GM21423 (cell line): ENCODE data around the gene MYCBP.
A peak's percentile ranks its signal among the peaks of the same experiment; 100 is the strongest.

ENCODE experiments used
- ATAC-seq: cut with Tn5 transposase; IDR thresholded peaks from one replicate; pipeline ENCODE4 v1.9.1; 2021; ENCODE audit warnings: mild to moderate bottlenecking, moderate library complexity; ENCODE audit not compliant: unreplicated experiment

The MYCBP gene

DNA sequence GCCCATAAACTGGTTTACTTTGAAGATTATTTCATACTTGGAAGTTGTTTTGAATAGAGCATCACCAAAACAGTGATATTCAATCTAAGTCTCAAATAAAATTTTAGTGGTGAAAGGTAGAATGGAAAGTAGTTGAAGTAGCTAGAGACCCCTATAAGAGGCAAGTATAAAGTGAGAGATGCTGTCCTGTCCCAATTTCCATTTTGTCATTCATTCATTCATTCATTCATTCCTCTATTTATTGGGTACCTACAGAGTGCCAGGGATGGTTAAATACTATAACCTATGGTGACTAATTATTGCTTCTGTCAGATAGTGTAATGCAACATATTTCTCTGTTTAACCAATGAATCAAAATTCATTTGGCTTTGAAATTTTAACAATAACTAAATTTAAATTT is 46.3 kb downstream of the MYCBP start:
- ATAC-seq = no peak

DNA sequence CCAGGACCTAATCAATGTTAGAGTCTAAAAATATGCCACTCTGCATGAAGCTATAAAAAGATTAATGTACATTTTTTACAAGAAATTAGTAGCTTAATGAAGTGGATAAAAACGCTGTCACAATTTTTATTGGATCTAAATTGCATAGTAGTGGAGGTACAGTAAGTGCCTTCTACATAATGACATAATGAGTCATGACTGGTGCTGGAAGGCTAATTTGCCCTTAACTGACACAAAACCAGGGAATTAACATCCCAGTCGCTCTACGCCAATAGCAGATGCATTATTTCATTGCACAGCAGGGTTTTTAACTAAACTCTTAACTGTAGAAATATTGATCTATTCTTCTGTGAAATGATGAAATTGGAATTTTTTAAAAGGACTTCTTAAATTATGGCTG is 46.9 kb downstream of the MYCBP start:
- ATAC-seq = no peak

DNA sequence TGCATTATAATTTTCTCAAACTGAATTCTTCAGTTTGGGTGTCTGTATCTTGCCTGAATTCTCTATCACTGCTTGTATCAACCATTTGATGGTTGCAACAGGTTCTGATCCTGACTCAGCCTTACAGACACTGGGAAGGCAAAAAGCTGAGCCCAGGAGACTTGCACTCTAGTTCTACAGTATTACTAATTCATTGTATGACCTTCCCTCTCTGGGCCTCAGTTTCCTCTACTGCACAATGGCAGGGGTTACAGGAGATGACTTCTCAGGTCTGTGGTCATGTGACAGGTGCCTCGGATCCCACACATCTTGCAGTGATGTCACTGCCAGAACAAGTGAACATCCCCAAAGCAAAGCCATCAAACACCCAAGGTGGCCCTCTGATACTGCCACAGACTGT is 52.3 kb downstream of the MYCBP start:
- no peak for ATAC-seq

- ATAC-seq = no peak
Measured at GRCh38 chr1:38819516-38819915, 53.6 kb downstream of the MYCBP start.

GRCh38 chr1:38819040-38819439 is 54.1 kb downstream of the MYCBP start:
- ATAC-seq = no peak

DNA sequence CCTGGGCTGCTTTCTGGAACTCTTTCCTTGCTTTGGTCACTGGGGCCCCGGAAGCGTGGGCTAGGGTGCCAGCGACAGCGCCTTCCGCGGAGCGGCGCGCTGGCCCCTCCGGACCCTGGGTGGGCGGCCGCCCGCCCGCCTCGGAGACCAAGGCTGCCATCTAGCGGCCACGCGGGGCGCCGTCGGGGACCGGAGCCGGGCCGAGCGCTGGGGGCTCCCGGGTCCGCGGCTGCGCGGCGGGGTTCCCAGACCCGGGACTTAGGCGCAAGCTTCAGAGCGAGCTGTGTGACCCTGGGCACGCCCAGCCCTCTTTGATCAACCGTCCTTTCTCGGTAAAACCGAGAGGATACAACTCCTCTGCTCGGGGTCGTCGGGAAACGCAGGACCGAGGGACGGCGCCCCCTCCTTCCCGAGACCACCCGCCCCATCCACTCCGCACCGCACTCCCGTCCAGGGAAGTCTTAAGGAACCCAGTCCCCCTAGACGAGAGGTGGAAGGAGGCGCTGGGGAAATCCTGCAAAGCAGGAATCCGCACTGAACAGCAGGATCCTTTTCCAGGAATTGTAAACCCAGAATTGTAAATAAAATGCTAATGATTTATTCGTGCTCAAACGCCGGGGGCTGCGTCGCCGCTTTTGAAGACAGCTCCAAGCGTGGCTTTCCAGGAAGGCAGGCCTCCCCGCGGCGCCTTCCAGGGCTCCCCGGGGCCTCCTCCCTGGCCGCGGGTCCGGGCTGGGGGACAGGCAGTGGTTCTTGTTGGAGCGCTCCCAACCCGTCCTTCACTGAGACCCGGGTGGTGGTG is 54.8 kb downstream of the MYCBP start:
- no peak for ATAC-seq

- ATAC-seq = no peak
Measured at GRCh38 chr1:38817267-38818174, 55.6 kb downstream of the MYCBP start.

GRCh38 chr1:38815903-38816627 is 57.1 kb downstream of the MYCBP start:
- peak; percentile 87 for ATAC-seq

DNA sequence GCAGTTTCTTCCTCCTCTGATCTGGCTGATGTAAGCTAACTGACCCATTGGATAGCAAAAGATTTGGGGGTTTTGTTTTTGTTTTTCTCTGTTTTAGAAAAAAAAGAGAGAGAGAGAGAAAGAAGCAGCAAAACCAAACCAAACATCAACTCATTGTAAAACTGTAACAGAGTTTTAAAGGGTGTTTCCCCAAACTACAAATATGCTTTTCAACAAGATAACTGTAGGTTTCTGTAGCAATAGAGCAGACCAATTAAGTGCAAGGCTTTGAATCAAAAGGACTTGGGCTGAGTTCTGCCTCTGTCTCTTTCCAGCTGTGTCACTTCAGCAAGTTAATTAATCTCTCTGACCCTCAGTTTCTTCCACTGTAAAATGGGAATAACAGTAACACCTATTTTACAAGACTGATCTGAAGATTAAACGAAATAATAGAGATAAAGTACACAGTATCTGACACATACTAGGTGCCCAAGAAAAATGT is 58.1 kb downstream of the MYCBP start:
- ATAC-seq = no peak

DNA sequence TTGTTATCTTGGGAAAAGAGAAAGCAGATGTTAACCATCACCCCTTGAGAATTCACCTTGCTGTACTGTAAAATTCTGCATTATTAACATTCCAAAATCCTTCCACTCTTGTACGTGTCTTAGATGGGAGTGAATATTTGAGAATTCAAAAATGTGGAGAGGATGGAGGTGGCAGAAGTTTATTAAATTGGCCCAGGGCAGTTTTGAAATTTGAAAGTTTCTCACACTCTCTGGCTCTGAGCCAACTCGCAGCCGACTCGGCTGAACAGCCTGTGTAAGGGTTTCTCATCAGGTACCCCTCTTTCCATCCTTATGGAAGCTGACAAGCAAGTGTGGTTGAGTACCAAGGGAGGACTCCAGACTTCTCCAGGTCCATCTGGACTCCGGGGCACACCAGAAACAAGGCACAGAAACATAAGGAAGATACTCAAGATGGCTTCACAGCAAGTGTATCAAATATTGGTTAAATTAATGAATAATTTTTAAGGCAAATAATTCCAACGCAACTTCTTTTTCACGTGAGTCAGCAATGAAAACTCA is 58.6 kb downstream of the MYCBP start:
- no peak for ATAC-seq

DNA sequence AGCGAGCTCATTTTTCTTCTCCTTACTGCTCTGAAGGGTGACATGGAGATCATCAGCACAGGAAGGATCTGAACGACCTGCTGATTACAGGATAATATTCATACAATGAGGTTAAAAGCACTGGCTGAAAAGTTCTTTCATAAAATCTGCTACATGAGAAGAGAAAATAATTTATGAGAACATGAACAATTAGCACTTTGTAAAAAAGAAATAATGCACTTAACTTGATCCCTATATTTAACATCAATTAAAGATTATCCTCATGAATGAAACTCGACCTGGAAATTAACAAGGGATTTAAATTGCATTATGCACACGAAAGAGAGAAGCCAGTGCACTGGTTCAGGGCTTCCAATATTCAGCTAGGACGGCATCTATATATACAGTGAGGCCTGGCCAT is 60.2 kb downstream of the MYCBP start:
- ATAC-seq = no peak
